Stomach (tissue), 4 donors: ENCODE results near the gene NKAIN2.

Experiments used
- CTCF ChIP-seq, 7 experiments: fragments of 450-650 bp in 4 of 7; fragments of 200-600 bp in 3 of 7; sonication (generic) in 3 of 7; IDR thresholded peaks; one replicate each; pipeline ENCODE4 v1.5.1; 2016 to 2019; ENCODE audit warnings: antibody characterized with exemption in 7 of 7, control low read depth in 2 of 7, mild to moderate bottlenecking in 1 of 7
- POLR2A ChIP-seq, 4 donors: fragments of 450-650 bp; IDR thresholded peaks; one replicate each; pipeline ENCODE4 v1.6.1; 2016; ENCODE audit warnings: antibody characterized with exemption in 4 of 4, control low read depth in 2 of 4, mild to moderate bottlenecking in 1 of 4, moderate library complexity in 1 of 4
- POLR2AphosphoS5 ChIP-seq, 3 donors: sonication (generic); formaldehyde crosslinking; IDR thresholded peaks; one replicate each; pipeline ENCODE4 v1.6.1; 2016; ENCODE audit warnings: antibody characterized with exemption in 3 of 3

- TF ChIP-seq POLR2AphosphoS5 (IDR thresholded peaks at IDR 0.05): no peak
- no peak for TF ChIP-seq CTCF (IDR thresholded peaks at IDR 0.05)
- TF ChIP-seq POLR2A (IDR thresholded peaks at IDR 0.05): no peak
Measured at GRCh38 chr6:124223611-124224345, 420.1 kb downstream of the NKAIN2 start.
